Measurements from ENCODE around the gene UBE2H. TPM values are rescaled to one million over a fixed set of nuclear protein-coding genes. Genes with fewer than 3 reads are reported as not detected.

Gene UBE2H
- total RNA-seq, 2 experiments from 2014 or later, result 30.0 to 33.3 TPM

DNA sequence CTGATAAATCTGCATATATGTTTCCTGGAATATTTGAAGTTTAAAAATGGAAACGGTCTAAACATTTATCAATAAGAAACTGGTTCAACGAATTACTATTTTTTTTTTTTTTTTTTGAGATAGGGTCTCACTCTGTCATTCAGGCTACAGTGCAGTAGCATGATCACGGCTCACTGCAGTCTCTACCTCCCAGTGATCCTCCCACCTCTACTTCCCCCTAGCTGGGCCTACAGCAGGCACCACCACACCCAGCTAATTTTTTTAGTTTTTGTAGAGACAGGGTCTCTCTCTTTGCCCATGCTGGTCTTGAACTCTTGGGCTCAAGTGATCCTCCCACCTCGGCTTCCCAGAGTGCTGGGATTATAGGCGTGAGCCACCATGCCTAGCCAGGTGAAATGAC, 68.3 kb downstream of the UBE2H start:
- H3K27ac Mint-ChIP-seq, result no peak overlapping the region
- no peaks in the 10 kb centered on the region for H3K9me3 Mint-ChIP-seq (ENCODE audit: insufficient read depth)
- no peaks in the 10 kb centered on the region for H3K27me3 Mint-ChIP-seq (ENCODE audit: low read depth)
- H3K4me1 Mint-ChIP-seq (ENCODE audit: low read depth), result peaks cover 13% of the 10 kb centered on the region
- H3K36me3 Mint-ChIP-seq (ENCODE audit: low read depth), result peaks cover 3% of the 10 kb centered on the region
- CTCF ChIA-PET, result no interaction called here
- POLR2A ChIA-PET, result interaction anchor here (0.9 kb wide), 1 partner anchor 285 kb away, joined by 3 read pairs; no protein-coding TSS in a partner anchor
- DNase-seq (no peak), ATAC-seq (no peak)
- H3K4me3 Mint-ChIP-seq, result no peak overlapping the region

DNA sequence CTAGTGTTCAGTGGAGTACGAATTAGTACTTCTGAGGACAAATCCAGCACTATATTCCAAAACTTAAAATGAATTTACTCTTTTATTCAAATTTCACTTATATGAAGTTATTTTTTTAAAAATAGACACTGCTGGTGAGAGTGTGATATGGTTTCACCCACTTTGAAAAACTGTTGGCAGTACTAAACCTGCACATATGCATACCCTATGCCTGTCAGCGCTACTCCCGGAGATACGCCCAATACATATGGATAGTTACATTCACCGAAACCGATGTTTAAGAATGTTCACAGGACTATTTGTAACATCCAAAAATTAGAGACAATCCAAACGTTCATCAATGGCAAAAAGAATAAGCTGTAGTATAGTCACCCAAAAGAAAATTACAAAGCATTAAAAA, 69.6 kb downstream of the UBE2H start:
- no peak overlapping the region for H3K27ac Mint-ChIP-seq
- H3K4me3 Mint-ChIP-seq, result no peak overlapping the region
- no peak for DNase-seq
- H3K9me3 Mint-ChIP-seq (ENCODE audit: insufficient read depth), result no peaks in the 10 kb centered on the region
- POLR2A ChIA-PET, result no interaction called here
- H3K4me1 Mint-ChIP-seq (ENCODE audit: low read depth), result peaks cover 20% of the 10 kb centered on the region
- ATAC-seq, result no peak
- peaks cover 10% of the 10 kb centered on the region for H3K36me3 Mint-ChIP-seq (ENCODE audit: low read depth)
- CTCF ChIA-PET, result no interaction called here
- no peaks in the 10 kb centered on the region for H3K27me3 Mint-ChIP-seq (ENCODE audit: low read depth)

DNA sequence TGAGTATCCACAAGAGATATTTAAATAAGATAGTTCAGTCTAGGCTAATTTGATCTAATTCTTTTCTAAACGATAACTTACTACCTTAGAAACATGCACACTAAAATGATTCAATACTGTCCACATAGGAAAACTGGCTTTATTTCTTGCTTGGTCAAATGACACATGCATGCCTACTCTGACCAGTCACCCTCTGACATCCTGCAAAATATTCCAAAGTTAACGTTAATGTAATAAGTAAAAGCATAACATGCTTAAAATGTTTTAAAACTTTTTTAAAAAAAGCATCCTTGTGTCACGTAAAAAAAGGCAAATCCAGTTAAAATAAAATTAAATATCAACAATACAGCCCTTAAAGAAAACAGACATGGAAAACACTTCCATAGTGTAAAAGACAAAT, 70.2 kb downstream of the UBE2H start:
- no peak overlapping the region for H3K4me3 Mint-ChIP-seq
- H3K27ac Mint-ChIP-seq, result no peak overlapping the region

DNA sequence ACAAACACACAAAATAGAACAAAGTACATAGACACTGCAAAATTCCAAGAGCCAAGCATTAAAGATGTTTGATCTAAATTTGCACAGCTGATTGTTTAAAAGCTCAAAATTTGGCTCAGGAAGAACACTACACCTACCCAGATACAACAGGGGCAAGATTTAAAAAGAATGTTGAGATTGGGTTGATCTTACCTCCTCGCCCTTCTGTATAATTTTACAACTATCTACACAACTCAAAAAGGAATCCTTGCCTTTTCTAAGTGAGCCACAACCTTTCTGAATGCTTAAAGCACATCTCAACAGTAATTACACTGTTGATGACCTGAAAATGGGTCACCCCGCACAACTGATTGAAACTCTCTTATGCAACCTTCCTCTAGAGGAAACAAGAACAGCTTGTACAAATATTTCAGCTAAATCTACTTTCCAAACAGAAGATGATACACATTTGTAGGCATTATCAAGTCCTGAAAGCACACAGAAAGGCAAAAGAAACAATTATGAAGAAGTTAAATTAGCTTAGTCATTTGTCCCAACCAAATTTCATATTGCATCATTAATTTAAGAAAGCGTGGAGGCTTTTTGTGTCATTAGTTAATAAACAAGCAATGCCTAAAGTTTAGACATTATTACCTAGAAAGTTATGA, 75.5 kb downstream of the UBE2H start:
- ATAC-seq (no peak), DNase-seq (no peak)
- no peak overlapping the region for H3K27ac Mint-ChIP-seq
- no peak overlapping the region for H3K4me3 Mint-ChIP-seq
- H3K36me3 Mint-ChIP-seq (ENCODE audit: low read depth), result peaks cover 22% of the 10 kb centered on the region
- CTCF ChIA-PET, result interaction anchor here (1.8 kb wide), 1 partner anchor 14 kb away, joined by 4 read pairs; no protein-coding TSS in a partner anchor
- POLR2A ChIA-PET, result no interaction called here
- no peaks in the 10 kb centered on the region for H3K9me3 Mint-ChIP-seq (ENCODE audit: insufficient read depth)
- H3K4me1 Mint-ChIP-seq (ENCODE audit: low read depth), result peaks cover 24% of the 10 kb centered on the region
- no peaks in the 10 kb centered on the region for H3K27me3 Mint-ChIP-seq (ENCODE audit: low read depth)

More for the DNA sequence above, 70.2 kb downstream of the UBE2H start:
- H3K27me3 Mint-ChIP-seq (ENCODE audit: low read depth), result no peaks in the 10 kb centered on the region
- peaks cover 24% of the 10 kb centered on the region for H3K4me1 Mint-ChIP-seq (ENCODE audit: low read depth)
- ChIA-PET CTCF (no interaction called here), POLR2A (no interaction called here)
- no peaks in the 10 kb centered on the region for H3K9me3 Mint-ChIP-seq (ENCODE audit: insufficient read depth)
- H3K36me3 Mint-ChIP-seq (ENCODE audit: low read depth), result peaks cover 15% of the 10 kb centered on the region
- ATAC-seq, result no peak
- DNase-seq, result no peak

DNA sequence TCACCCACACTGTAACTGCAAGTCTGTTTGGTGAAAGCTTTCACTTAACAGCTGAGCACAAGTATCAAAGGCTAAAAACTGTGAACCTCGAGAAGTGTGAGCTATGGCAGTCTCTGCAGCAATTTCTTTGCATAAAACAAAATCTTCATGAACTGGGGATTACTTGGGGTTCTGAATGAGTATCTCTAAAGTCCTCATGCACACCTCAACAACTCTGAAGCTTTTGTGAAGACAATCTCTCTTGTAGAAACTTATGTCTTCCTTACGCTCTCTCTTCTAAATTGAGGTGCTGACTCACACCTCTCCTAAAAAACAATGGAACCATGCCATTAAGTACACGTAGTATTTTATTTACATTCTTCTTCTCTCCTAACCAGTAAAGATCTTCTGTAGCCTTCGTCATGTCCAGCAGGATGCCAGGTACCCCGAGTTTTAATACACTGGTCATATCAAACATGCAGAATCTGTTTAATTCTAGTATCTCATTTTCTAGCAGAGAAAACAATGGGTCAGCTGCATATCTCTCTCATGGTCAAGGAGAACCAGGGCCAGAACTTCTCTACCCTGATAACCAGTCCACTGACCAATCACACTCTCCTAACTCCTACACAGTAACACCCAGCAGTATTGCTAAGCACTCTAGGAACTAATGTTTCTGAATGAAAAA, 76.9 kb downstream of the UBE2H start:
- H3K4me3 Mint-ChIP-seq, result no peak overlapping the region
- ATAC-seq (no peak), DNase-seq (no peak)
- H3K27ac Mint-ChIP-seq, result no peak overlapping the region
- H3K27me3 Mint-ChIP-seq (ENCODE audit: low read depth), result no peaks in the 10 kb centered on the region
- peaks cover 22% of the 10 kb centered on the region for H3K36me3 Mint-ChIP-seq (ENCODE audit: low read depth)
- no peaks in the 10 kb centered on the region for H3K9me3 Mint-ChIP-seq (ENCODE audit: insufficient read depth)
- POLR2A ChIA-PET, result no interaction called here
- H3K4me1 Mint-ChIP-seq (ENCODE audit: low read depth), result peaks cover 23% of the 10 kb centered on the region
- CTCF ChIA-PET, result interaction anchor here (1.8 kb wide), 1 partner anchor 13 kb away, joined by 4 read pairs; no protein-coding TSS in a partner anchor

DNA sequence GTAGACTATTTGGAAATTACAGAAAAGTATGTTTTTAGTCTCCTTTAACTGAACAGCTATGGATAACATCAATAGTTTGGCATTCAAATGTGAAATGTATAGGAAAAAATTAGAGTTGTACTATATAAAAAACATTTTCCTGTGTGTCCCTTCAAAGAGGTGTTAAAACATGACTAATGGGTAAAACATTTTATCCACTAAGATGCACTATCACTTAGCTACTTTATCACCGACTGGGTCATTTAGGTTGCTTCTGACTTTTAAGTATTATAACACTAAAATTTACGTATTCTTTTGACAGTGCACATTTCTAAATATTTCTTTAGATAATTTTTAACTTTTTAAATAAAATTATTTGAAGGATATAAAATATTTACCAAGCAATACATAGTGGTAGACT, 77.6 kb downstream of the UBE2H start:
- ChIA-PET CTCF (no interaction called here), POLR2A (no interaction called here)
- Mint-ChIP-seq H3K27me3 (ENCODE audit: low read depth) (no peaks in the 10 kb centered on the region), H3K27ac (no peak overlapping the region), H3K4me1 (ENCODE audit: low read depth) (peaks cover 18% of the 10 kb centered on the region), H3K36me3 (ENCODE audit: low read depth) (peaks cover 22% of the 10 kb centered on the region), H3K4me3 (no peak overlapping the region), H3K9me3 (ENCODE audit: insufficient read depth) (no peaks in the 10 kb centered on the region)
- ATAC-seq, result no peak
- no peak for DNase-seq

DNA sequence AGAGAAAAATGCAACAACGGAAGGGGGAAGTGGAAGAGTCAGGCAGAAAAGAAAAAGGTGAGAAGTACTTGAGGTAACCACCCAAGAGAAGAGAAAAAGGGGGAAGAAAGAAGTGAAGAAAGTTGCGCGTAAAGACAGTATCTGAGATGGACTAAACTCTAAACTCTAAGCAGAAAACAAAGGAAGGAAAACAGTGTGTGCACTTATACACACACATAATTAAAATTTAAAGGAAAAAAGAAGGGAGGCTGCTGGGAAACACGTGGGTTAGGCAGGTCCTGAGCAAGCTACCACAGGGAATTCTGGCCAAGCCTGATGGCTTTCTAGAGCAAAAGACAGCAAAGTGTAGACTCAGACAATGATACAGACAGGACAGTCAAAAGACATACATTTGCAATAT, 78.0 kb downstream of the UBE2H start:
- Mint-ChIP-seq H3K9me3 (ENCODE audit: insufficient read depth) (no peaks in the 10 kb centered on the region), H3K4me1 (ENCODE audit: low read depth) (peaks cover 13% of the 10 kb centered on the region), H3K27ac (no peak overlapping the region), H3K36me3 (ENCODE audit: low read depth) (peaks cover 22% of the 10 kb centered on the region), H3K27me3 (ENCODE audit: low read depth) (no peaks in the 10 kb centered on the region), H3K4me3 (no peak overlapping the region)
- POLR2A ChIA-PET, result no interaction called here
- ATAC-seq (no peak), DNase-seq (no peak)
- CTCF ChIA-PET, result no interaction called here

DNA sequence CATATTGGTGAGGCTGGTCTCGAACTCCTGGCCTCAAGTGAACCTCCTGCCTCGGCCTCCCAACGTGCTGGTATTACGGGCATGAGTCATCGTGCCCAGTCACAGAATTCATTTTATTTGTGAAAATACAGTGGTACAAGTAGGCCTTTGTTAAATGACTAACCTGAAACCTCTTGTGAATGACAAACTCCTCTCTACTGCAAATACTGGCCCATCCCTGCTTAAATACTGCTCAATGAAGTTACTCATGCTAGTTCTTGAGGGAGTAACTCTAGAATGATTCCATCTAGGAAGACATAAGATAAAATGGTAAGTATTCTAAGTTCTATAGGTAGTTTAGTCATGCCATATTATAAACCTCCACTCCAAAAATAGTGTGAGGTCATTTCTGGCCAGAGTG, 80.7 kb downstream of the UBE2H start:
- no peaks in the 10 kb centered on the region for H3K9me3 Mint-ChIP-seq (ENCODE audit: insufficient read depth)
- ATAC-seq, result no peak
- peaks cover 10% of the 10 kb centered on the region for H3K36me3 Mint-ChIP-seq (ENCODE audit: low read depth)
- no peak for DNase-seq
- CTCF ChIA-PET, result interaction anchor here (0.7 kb wide), 1 partner anchor 26 kb away, joined by 3 read pairs; no protein-coding TSS in a partner anchor
- POLR2A ChIA-PET, result no interaction called here
- H3K27ac Mint-ChIP-seq, result no peak overlapping the region
- no peak overlapping the region for H3K4me3 Mint-ChIP-seq
- no peaks in the 10 kb centered on the region for H3K27me3 Mint-ChIP-seq (ENCODE audit: low read depth)
- H3K4me1 Mint-ChIP-seq (ENCODE audit: low read depth), result no peaks in the 10 kb centered on the region

DNA sequence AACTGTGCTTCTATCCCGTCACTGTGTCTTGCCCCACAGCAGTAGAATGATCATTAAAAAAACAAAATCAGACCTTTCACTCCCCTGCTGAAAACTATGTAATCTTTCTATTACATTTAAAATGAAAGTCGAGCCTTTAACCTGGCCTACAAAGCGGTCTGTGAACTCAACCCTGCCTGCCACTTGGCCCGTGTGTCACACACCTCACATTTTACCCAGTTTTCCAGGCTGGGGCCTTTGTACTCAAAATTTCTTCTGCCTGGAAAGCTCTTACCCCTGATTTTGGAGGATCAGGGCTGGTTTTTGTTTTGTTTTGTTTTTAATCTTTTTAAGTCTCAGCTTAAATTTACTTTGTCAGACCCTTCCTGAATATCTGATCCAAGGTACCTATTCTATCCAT, 82.1 kb downstream of the UBE2H start:
- Mint-ChIP-seq H3K4me1 (ENCODE audit: low read depth) (peaks cover 4% of the 10 kb centered on the region), H3K27me3 (ENCODE audit: low read depth) (no peaks in the 10 kb centered on the region), H3K36me3 (ENCODE audit: low read depth) (peaks cover 6% of the 10 kb centered on the region), H3K4me3 (no peak overlapping the region), H3K9me3 (ENCODE audit: insufficient read depth) (no peaks in the 10 kb centered on the region), H3K27ac (no peak overlapping the region)
- ChIA-PET CTCF (interaction anchor here (1.1 to 3.3 kb wide), 2 partner anchors 9 to 40 kb away, joined by 4 to 12 read pairs; no protein-coding TSS in a partner anchor), POLR2A (no interaction called here)
- ATAC-seq (no peak), DNase-seq (no peak)

DNA sequence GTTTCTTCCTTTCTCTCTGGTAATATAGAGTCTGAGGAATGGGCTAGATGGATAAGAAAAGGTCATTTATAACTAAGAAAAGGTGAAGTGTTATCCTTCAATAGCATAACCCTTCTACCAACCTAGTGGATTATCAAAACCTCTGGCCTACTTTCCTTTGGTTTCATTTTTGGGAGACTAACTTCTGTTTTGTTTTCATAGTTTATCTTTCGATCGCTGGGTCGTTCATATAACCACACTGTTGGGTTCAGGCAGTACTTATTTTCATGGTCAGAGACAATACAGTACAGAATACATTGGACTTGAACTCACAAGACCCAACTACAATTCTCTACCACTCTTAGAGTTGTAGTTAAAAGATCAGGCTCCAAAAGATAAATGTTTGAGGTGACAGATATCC, 86.5 kb downstream of the UBE2H start:
- H3K27me3 Mint-ChIP-seq (ENCODE audit: low read depth), result no peaks in the 10 kb centered on the region
- peaks cover 14% of the 10 kb centered on the region for H3K4me1 Mint-ChIP-seq (ENCODE audit: low read depth)
- H3K9me3 Mint-ChIP-seq (ENCODE audit: insufficient read depth), result no peaks in the 10 kb centered on the region
- ChIA-PET POLR2A (no interaction called here), CTCF (no interaction called here)
- no peak overlapping the region for H3K27ac Mint-ChIP-seq
- DNase-seq (no peak), ATAC-seq (no peak)
- H3K4me3 Mint-ChIP-seq, result no peak overlapping the region
- H3K36me3 Mint-ChIP-seq (ENCODE audit: low read depth), result peaks cover 4% of the 10 kb centered on the region

DNA sequence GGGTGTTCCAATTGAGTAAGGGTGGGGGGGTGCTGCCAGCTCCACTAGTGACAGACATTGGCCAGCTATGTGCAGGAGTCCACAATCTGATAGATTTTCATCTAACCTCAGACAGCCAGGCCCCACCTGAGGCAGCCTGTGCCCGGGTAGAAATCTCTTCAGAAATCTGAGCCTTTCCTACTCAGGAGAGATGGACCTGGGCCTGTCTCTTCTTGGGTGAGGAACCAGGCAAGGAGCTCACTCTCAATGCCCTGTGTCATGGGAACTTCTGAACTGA, 86.9 kb downstream of the UBE2H start:
- H3K4me3 Mint-ChIP-seq, result no peak overlapping the region
- H3K4me1 Mint-ChIP-seq (ENCODE audit: low read depth), result peaks cover 15% of the 10 kb centered on the region
- no peak overlapping the region for H3K27ac Mint-ChIP-seq
- no peaks in the 10 kb centered on the region for H3K27me3 Mint-ChIP-seq (ENCODE audit: low read depth)
- no peak for DNase-seq
- CTCF ChIA-PET, result interaction anchor here (1.1 kb wide), 2 partner anchors 10 to 23 kb away, joined by 3 to 4 read pairs; no protein-coding TSS in a partner anchor
- no peak for ATAC-seq
- peaks cover 4% of the 10 kb centered on the region for H3K36me3 Mint-ChIP-seq (ENCODE audit: low read depth)
- H3K9me3 Mint-ChIP-seq (ENCODE audit: insufficient read depth), result no peaks in the 10 kb centered on the region
- POLR2A ChIA-PET, result no interaction called here

DNA sequence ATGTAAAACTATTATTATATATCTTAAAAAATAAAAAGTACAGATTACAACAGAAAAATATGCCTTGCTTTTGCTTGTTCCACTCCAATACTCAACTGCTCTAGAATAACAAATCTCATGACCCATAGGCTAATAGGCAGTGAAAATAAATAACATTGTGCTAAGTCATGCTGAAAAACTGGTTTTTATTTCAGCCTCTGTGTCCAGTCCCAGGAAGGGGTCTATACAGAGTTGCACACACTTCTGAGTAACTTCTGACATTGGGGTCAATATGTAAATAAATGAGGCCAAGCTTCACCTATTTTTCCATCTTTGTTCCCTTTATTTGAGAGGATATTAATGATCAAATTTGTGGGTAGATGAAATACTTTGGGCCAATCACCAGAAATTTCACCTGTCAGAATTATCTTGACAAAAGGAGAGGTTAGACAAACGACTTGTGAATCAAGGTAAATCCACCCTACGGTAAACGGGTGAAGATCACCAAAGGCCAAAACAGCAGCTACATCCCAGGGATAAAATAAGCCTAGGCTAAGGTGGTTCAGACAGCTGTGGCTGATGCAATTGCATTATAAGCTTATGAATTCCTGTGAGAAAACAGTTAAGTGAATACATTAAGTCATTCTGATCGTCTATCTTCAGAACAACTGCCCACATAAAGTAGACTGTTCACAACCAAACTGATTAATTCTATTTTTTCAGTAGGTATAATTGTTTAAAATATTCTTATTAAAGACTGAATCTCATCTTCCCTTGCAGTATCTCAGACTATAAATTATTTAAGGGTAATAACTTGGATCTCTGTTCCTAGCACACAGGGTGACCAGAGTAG, 87.5 kb downstream of the UBE2H start:
- ATAC-seq, result no peak
- Mint-ChIP-seq H3K36me3 (ENCODE audit: low read depth) (peaks cover 4% of the 10 kb centered on the region), H3K27ac (no peak overlapping the region), H3K4me3 (no peak overlapping the region), H3K9me3 (ENCODE audit: insufficient read depth) (no peaks in the 10 kb centered on the region), H3K27me3 (ENCODE audit: low read depth) (no peaks in the 10 kb centered on the region), H3K4me1 (ENCODE audit: low read depth) (peaks cover 20% of the 10 kb centered on the region)
- ChIA-PET POLR2A (no interaction called here), CTCF (interaction anchor here (0.6 to 1.1 kb wide), 3 partner anchors 9 to 1103 kb away, joined by 3 to 4 read pairs (median 3); no protein-coding TSS in a partner anchor)
- DNase-seq, result no peak

Measured in activated CD8-positive, alpha-beta T cell treated with anti-CD3 and anti-CD28 coated beads, Interleukin-2, amount 10 ng/mL, durations not matched to agents 7 days and 5 days (primary cell).